ENCODE measurements around the gene ZNF354B. TPM values are rescaled to one million over a fixed set of nuclear protein-coding genes. Genes with fewer than 3 reads are reported as not detected.

ZNF354B gene
- total RNA-seq, 1 experiment from 2014 or later: 26.2 TPM

- TF ChIP-seq AFF4 (CRISPR knock-in tag; IDR thresholded peaks at IDR 0.05; ENCODE audit: borderline replicate concordance): peak; percentile 52; the same call in 1 of the 2 replicates
- TF ChIP-seq, protein P1, sequence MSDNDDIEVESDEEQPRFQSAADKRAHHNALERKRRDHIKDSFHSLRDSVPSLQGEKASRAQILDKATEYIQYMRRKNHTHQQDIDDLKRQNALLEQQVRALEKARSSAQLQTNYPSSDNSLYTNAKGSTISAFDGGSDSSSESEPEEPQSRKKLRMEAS (CRISPR knock-in tag; IDR thresholded peaks at IDR 0.05): peak; percentile 88
- no peak for TF ChIP-seq FOXJ3 (CRISPR knock-in tag; IDR thresholded peaks at IDR 0.05; ENCODE audit: borderline replicate concordance)
- TF ChIP-seq, protein P2, sequence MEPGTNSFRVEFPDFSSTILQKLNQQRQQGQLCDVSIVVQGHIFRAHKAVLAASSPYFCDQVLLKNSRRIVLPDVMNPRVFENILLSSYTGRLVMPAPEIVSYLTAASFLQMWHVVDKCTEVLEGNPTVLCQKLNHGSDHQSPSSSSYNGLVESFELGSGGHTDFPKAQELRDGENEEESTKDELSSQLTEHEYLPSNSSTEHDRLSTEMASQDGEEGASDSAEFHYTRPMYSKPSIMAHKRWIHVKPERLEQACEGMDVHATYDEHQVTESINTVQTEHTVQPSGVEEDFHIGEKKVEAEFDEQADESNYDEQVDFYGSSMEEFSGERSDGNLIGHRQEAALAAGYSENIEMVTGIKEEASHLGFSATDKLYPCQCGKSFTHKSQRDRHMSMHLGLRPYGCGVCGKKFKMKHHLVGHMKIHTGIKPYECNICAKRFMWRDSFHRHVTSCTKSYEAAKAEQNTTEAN (CRISPR knock-in tag; IDR thresholded peaks at IDR 0.05): peak; percentile 78
- peak; percentile 82 for TF ChIP-seq SP1 (CRISPR knock-in tag; conservative IDR thresholded peaks at IDR 0.05)
- TF ChIP-seq NFATC4 (CRISPR knock-in tag; IDR thresholded peaks at IDR 0.05): no peak
- TF ChIP-seq, protein P3, sequence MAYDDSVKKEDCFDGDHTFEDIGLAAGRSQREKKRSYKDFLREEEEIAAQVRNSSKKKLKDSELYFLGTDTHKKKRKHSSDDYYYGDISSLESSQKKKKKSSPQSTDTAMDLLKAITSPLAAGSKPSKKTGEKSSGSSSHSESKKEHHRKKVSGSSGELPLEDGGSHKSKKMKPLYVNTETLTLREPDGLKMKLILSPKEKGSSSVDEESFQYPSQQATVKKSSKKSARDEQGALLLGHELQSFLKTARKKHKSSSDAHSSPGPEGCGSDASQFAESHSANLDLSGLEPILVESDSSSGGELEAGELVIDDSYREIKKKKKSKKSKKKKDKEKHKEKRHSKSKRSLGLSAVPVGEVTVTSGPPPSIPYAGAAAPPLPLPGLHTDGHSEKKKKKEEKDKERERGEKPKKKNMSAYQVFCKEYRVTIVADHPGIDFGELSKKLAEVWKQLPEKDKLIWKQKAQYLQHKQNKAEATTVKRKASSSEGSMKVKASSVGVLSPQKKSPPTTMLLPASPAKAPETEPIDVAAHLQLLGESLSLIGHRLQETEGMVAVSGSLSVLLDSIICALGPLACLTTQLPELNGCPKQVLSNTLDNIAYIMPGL (CRISPR knock-in tag; IDR thresholded peaks at IDR 0.05): 0 out of 2 replicates have a peak, but pooled peaks have one; percentile 44
- TF ChIP-seq ZNF232 (CRISPR knock-in tag; IDR thresholded peaks at IDR 0.05): no peak
- TF ChIP-seq, protein P4, sequence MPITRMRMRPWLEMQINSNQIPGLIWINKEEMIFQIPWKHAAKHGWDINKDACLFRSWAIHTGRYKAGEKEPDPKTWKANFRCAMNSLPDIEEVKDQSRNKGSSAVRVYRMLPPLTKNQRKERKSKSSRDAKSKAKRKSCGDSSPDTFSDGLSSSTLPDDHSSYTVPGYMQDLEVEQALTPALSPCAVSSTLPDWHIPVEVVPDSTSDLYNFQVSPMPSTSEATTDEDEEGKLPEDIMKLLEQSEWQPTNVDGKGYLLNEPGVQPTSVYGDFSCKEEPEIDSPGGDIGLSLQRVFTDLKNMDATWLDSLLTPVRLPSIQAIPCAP (CRISPR knock-in tag; IDR thresholded peaks at IDR 0.05): no peak
- peak; percentile 71; the same call in 1 of the 2 replicates for TF ChIP-seq FOXK1 (CRISPR knock-in tag; IDR thresholded peaks at IDR 0.05)
- TF ChIP-seq ZNF512 (CRISPR knock-in tag; IDR thresholded peaks at IDR 0.05; ENCODE audit: borderline replicate concordance): no peak
- TF ChIP-seq ZNF423 (CRISPR knock-in tag; IDR thresholded peaks at IDR 0.05): no peak; the same call in 1 of the 2 replicates
- no peak for TF ChIP-seq ERG (CRISPR knock-in tag; IDR thresholded peaks at IDR 0.05)
- TF ChIP-seq USF1 (CRISPR knock-in tag; IDR thresholded peaks at IDR 0.05): peak; percentile 82; the same call in 1 of the 2 replicates
- TF ChIP-seq ZBTB21 (CRISPR knock-in tag; IDR thresholded peaks at IDR 0.05; ENCODE audit: borderline replicate concordance): 0 out of 2 replicates have a peak, but pooled peaks have one; percentile 78
- TF ChIP-seq EMX1 (CRISPR knock-in tag; IDR thresholded peaks at IDR 0.05): no peak
- TF ChIP-seq ZNF425 (CRISPR knock-in tag; conservative IDR thresholded peaks at IDR 0.05): no peak
- TF ChIP-seq KAT7 (CRISPR knock-in tag; IDR thresholded peaks at IDR 0.05; ENCODE audit: borderline replicate concordance): 0 out of 2 replicates have a peak, but pooled peaks have one; percentile 42
- no peak for TF ChIP-seq MXD4 (CRISPR knock-in tag; IDR thresholded peaks at IDR 0.05; ENCODE audit: borderline replicate concordance)
- TF ChIP-seq, protein P5, sequence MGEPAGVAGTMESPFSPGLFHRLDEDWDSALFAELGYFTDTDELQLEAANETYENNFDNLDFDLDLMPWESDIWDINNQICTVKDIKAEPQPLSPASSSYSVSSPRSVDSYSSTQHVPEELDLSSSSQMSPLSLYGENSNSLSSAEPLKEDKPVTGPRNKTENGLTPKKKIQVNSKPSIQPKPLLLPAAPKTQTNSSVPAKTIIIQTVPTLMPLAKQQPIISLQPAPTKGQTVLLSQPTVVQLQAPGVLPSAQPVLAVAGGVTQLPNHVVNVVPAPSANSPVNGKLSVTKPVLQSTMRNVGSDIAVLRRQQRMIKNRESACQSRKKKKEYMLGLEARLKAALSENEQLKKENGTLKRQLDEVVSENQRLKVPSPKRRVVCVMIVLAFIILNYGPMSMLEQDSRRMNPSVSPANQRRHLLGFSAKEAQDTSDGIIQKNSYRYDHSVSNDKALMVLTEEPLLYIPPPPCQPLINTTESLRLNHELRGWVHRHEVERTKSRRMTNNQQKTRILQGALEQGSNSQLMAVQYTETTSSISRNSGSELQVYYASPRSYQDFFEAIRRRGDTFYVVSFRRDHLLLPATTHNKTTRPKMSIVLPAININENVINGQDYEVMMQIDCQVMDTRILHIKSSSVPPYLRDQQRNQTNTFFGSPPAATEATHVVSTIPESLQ (CRISPR knock-in tag; IDR thresholded peaks at IDR 0.05): no peak
- TF ChIP-seq ZNF416 (CRISPR knock-in tag; IDR thresholded peaks at IDR 0.05): no peak
Measured at GRCh38 chr5:178859625-178860521, at the start of gene ZNF354B (continued).
